PC-9 (cell line): ENCODE data around the gene PXT1.

Experiments used
- EZH2 ChIP-seq: fragments of 200-600 bp; sonication (generic); IDR thresholded peaks from 2 replicates; pipeline ENCODE4 v1.8.0; 2017; ENCODE audit warnings: antibody characterized with exemption, low read depth
- TF ChIP-seq, protein P1 (sequence below): fragments of 200-600 bp; sonication (generic); conservative IDR thresholded peaks from 2 replicates; pipeline ENCODE4 v1.6.1; 2017; ENCODE audit warnings: mixed run types, antibody characterized with exemption, mild to moderate bottlenecking, moderate library complexity

- TF ChIP-seq, protein P1, sequence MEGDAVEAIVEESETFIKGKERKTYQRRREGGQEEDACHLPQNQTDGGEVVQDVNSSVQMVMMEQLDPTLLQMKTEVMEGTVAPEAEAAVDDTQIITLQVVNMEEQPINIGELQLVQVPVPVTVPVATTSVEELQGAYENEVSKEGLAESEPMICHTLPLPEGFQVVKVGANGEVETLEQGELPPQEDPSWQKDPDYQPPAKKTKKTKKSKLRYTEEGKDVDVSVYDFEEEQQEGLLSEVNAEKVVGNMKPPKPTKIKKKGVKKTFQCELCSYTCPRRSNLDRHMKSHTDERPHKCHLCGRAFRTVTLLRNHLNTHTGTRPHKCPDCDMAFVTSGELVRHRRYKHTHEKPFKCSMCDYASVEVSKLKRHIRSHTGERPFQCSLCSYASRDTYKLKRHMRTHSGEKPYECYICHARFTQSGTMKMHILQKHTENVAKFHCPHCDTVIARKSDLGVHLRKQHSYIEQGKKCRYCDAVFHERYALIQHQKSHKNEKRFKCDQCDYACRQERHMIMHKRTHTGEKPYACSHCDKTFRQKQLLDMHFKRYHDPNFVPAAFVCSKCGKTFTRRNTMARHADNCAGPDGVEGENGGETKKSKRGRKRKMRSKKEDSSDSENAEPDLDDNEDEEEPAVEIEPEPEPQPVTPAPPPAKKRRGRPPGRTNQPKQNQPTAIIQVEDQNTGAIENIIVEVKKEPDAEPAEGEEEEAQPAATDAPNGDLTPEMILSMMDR: no peak
- TF ChIP-seq EZH2: no peak
These were observed 71.4 kb downstream of the PXT1 start for GRCh38 chr6:36371211-36371610.
